ENCODE data around the gene RBM24.
"Not testable (repeated sequence)": the region's sequence is repeated elsewhere in the genome, so short reads cannot be mapped to it uniquely, and the experiment has no call there.

The RBM24 gene

GRCh38 chr6:17318435-17319165 is 37.4 kb downstream of the RBM24 start:
- DNase-seq: no peak
- in situ Hi-C loops (cut with HindIII; ENCODE audit: low pct_ligation_motif_present, low pct_unique_long_range_greater_than_20kb, low sequenced_read_pairs): no loop called here

- in situ Hi-C loops (cut with HindIII; ENCODE audit: low pct_ligation_motif_present, low pct_unique_long_range_greater_than_20kb, low sequenced_read_pairs); DNase-seq: not testable (repeated sequence)
Observed at GRCh38 chr6:17320266-17320665, 39.1 kb downstream of the RBM24 start.

DNA sequence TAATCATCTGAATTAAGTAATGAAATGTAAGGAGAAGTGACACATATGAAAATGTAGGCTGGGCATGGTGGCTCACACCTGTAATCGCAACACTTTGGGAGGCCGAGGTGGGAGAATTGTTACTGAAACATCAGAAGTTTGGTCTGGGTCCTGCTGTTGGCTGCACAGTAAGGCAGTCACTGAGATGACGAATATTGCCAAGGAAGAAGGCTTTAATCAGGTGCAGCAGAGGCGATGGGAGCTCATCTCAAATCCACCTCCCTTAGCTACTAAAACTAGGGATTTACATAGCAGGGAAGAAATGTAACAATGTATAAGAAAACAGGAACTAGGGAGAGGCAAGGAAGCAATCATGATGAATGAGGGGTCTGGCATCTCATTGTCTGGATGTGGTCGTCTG is 50.1 kb downstream of the RBM24 start:
- DNase-seq: no peak
- in situ Hi-C loops (cut with HindIII; ENCODE audit: low pct_ligation_motif_present, low pct_unique_long_range_greater_than_20kb, low sequenced_read_pairs): no loop called here

- no peak for DNase-seq
- in situ Hi-C loops (cut with HindIII; ENCODE audit: low pct_ligation_motif_present, low pct_unique_long_range_greater_than_20kb, low sequenced_read_pairs): no loop called here
Observed at GRCh38 chr6:17334265-17334664, 53.1 kb downstream of the RBM24 start.

GRCh38 chr6:17336425-17336824 is 55.3 kb downstream of the RBM24 start:
- no peak for DNase-seq

GRCh38 chr6:17339308-17339670 is 58.1 kb downstream of the RBM24 start:
- in situ Hi-C loops (cut with HindIII; ENCODE audit: low pct_ligation_motif_present, low pct_unique_long_range_greater_than_20kb, low sequenced_read_pairs): no loop called here
- no peak for DNase-seq

More at GRCh38 chr6:17336425-17336824, 55.3 kb downstream of the RBM24 start:
- in situ Hi-C loops (cut with HindIII; ENCODE audit: low pct_ligation_motif_present, low pct_unique_long_range_greater_than_20kb, low sequenced_read_pairs): no loop called here

DNA sequence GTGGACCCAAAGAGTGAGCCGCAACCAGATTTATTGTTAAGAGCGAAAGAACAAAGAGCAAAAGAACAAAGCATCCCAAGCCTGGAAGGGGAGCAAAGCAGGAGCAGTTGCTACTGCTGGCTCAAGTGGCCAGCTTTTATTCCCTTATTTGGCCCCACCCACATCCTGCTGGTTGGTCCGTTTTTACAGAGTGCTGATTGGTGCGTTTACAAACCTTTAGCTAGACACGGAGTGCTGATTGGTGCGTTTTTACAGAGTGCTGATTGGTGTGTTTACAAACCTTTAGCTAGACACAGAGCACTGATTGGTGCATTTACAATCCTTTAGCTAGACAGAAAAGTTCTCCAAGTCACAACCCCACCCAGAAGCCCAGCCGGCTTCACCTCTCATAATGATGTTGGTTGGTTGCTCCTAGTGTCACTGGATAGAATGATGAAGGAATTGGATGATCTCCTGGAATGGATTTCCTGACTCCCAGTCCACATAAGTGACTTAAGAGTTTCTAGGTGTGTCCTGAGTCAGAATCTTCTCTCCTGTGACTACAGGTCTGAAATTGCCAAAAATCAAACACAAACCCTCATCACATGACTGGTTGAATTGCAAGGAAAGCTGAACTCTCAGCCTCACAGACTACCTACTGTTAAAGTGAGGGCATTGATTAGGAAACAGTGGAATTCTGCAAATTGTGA is 60.1 kb downstream of the RBM24 start:
- in situ Hi-C loops (cut with HindIII; ENCODE audit: low pct_ligation_motif_present, low pct_unique_long_range_greater_than_20kb, low sequenced_read_pairs): no loop called here

GRCh38 chr6:17341891-17342290 is 60.7 kb downstream of the RBM24 start:
- no peak for DNase-seq
- in situ Hi-C loops (cut with HindIII; ENCODE audit: low pct_ligation_motif_present, low pct_unique_long_range_greater_than_20kb, low sequenced_read_pairs): no loop called here

More for the DNA sequence above, 60.1 kb downstream of the RBM24 start:
- no peak for DNase-seq

GRCh38 chr6:17343215-17343614 is 62.1 kb downstream of the RBM24 start:
- no peak for DNase-seq
- in situ Hi-C loops (cut with HindIII; ENCODE audit: low pct_ligation_motif_present, low pct_unique_long_range_greater_than_20kb, low sequenced_read_pairs): no loop called here

Measured in ACHN (cell line).